Kidney (tissue), 14 donors: Measurements from ENCODE around the gene COL4A3. TPM values are rescaled to one million over a fixed set of nuclear protein-coding genes. Genes with fewer than 3 reads are reported as not detected.

Experiments
- DNase-seq, 5 donors: peaks; one replicate each; pipeline ENCODE4 v3.0.0-alpha.2; 2013 to 2020
- FAIRE-seq: peaks from 2 replicates; lab custom pipeline; 2012; peaks lifted over from hg19 to GRCh38; lab: Jason Lieb, UNC
- H3K27ac ChIP-seq, 2 donors: one replicate each; pipeline ENCODE4 v1.7.0; 2013; ENCODE audit warnings: low read depth in 2 of 2, low read length in 2 of 2, inconsistent platforms in 1 of 2
- H3K27me3 ChIP-seq: one replicate; pipeline ENCODE4 v1.7.1; 2013; ENCODE audit warnings: low read length, inconsistent platforms; ENCODE audit not compliant: control insufficient read depth, insufficient read depth
- H3K36me3 ChIP-seq, 3 donors: one replicate each; pipeline versions ENCODE4 v1.7.0 to v1.7.1; 2013; ENCODE audit warnings: low read length in 3 of 3, control low read depth in 1 of 3, inconsistent platforms in 1 of 3; ENCODE audit not compliant: insufficient read depth in 3 of 3, control insufficient read depth in 2 of 3
- H3K4me1 ChIP-seq, 3 donors: one replicate each; pipeline versions ENCODE4 v1.7.0 to v1.7.1; 2013; ENCODE audit warnings: low read length in 3 of 3, inconsistent platforms in 1 of 3, low read depth in 1 of 3; ENCODE audit not compliant: control insufficient read depth in 2 of 3, insufficient read depth in 2 of 3
- H3K4me3 ChIP-seq, 3 donors: one replicate each; pipeline versions ENCODE4 v1.7.0 to v1.8.1; 2013; ENCODE audit warnings: low read length in 3 of 3, control low read depth in 1 of 3, inconsistent platforms in 1 of 3
- H3K9ac ChIP-seq, 3 donors: one replicate each; pipeline versions ENCODE4 v1.7.0 to v1.7.1; 2013; ENCODE audit warnings: low read length in 3 of 3, control low read depth in 1 of 3, inconsistent platforms in 1 of 3
- H3K9me3 ChIP-seq, 3 donors: one replicate each; pipeline versions ENCODE4 v1.7.0 to v1.7.1; 2013; ENCODE audit warnings: low read length in 3 of 3, control low read depth in 1 of 3, inconsistent platforms in 1 of 3; ENCODE audit not compliant: control insufficient read depth in 2 of 3, insufficient read depth in 1 of 3
- CTCF ChIP-seq: IDR thresholded peaks from 3 replicates; pipeline ENCODE4 v1.5.1; 2012; ENCODE audit warnings: mild to moderate bottlenecking, moderate library complexity, borderline replicate concordance; ENCODE audit not compliant: insufficient read depth; ENCODE audit errors: extremely low read depth
- intact Hi-C: fragments of 100-400 bp; cut with DNase I; formaldehyde crosslinking; loops from one replicate; pipeline ENCODE4 v1.11.1; 2022
- polyA plus RNA-seq: library from polyadenylated mRNA; stranded (reverse); fragments of 350-450 nt; fragmentation: Illumina TruSeq; extraction: RNeasy Lipid Tissue Mini Kit (QIAGEN cat#74804); gene quantifications from one replicate; pipeline ENCODE4 v1.2.3, GENCODE V29; 2014; ENCODE audit warnings: low read depth, low replicate concordance; ENCODE audit not compliant: insufficient read depth
- total RNA-seq: library from RNA; stranded (reverse); fragmentation: NEBNext Ultra II Directional; extraction: Animal tissue kit (Norgen Biotek cat#: 25700); gene quantifications from one replicate; pipeline ENCODE4 v1.2.1, GENCODE V29; 2021
- donor health status: control.
- donor health status: control.
- donor health status: control.
- donor health status: control.
- donor health status: control.
- donor health status: DM: yes; HTN: yes; CAD: no.
- donor health status: Normal renal cell carcinoma (clear cell type).

COL4A3 gene
- total and polyA plus RNA-seq, 2 donors from 2014 or later, result 20.8 to 48.8 TPM

GRCh38 chr2:227285741-227286236, 121.4 kb downstream of the COL4A3 start:
- H3K4me3 ChIP-seq, result no peak overlapping the region
- intact Hi-C loops, result no loop called here
- DNase-seq, result no peak
- FAIRE-seq, result no peak
- peaks cover 0 to 17% (median 4%) of the 10 kb centered on the region in 3 donors for H3K36me3 ChIP-seq
- TF ChIP-seq CTCF, result no peak
- no peaks in the 10 kb centered on the region for H3K9me3 ChIP-seq
- no peaks in the 10 kb centered on the region for H3K4me1 ChIP-seq
- H3K27me3 ChIP-seq, result no peaks in the 10 kb centered on the region
- no peak overlapping the region for H3K27ac ChIP-seq
- no peak overlapping the region for H3K9ac ChIP-seq

GRCh38 chr2:227287771-227288170, 123.3 kb downstream of the COL4A3 start:
- intact Hi-C loops, result no loop called here
- no peak overlapping the region for H3K9ac ChIP-seq
- no peak overlapping the region for H3K27ac ChIP-seq
- H3K4me1 ChIP-seq, result no peaks in the 10 kb centered on the region
- H3K27me3 ChIP-seq, result no peaks in the 10 kb centered on the region
- no peak for TF ChIP-seq CTCF
- DNase-seq (no peak), FAIRE-seq (no peak)
- H3K9me3 ChIP-seq, result no peaks in the 10 kb centered on the region
- H3K36me3 ChIP-seq, result peaks cover 0 to 10% (median 4%) of the 10 kb centered on the region in 3 donors
- H3K4me3 ChIP-seq, result no peak overlapping the region

- Histone ChIP-seq H3K9me3 (no peaks in the 10 kb centered on the region), H3K9ac (no peak overlapping the region), H3K4me3 (no peak overlapping the region), H3K4me1 (no peaks in the 10 kb centered on the region), H3K36me3 (peaks cover 0 to 10% (median 8%) of the 10 kb centered on the region in 3 donors), H3K27me3 (no peaks in the 10 kb centered on the region), H3K27ac (no peak overlapping the region)
- no peak for TF ChIP-seq CTCF
- no peak for FAIRE-seq
- no peak for DNase-seq
- intact Hi-C loops, result no loop called here
These were observed 127.9 kb downstream of the COL4A3 start for GRCh38 chr2:227292314-227292713.

- no peak for TF ChIP-seq CTCF
- H3K36me3 ChIP-seq, result peaks cover 0 to 20% (median 11%) of the 10 kb centered on the region in 3 donors
- H3K27me3 ChIP-seq, result no peaks in the 10 kb centered on the region
- intact Hi-C loops, result no loop called here
- H3K4me1 ChIP-seq, result no peaks in the 10 kb centered on the region
- no peak overlapping the region for H3K9ac ChIP-seq
- no peaks in the 10 kb centered on the region for H3K9me3 ChIP-seq
- DNase-seq (no peak), FAIRE-seq (no peak)
- H3K4me3 ChIP-seq, result no peak overlapping the region
- no peak overlapping the region for H3K27ac ChIP-seq
These were observed 129.1 kb downstream of the COL4A3 start for GRCh38 chr2:227293531-227293930.
